RWPE1 (cell line): Measurements from ENCODE around the gene FLNC.

Experiments
- CTCF ChIA-PET: fragments of 350-600 bp; sonication (Branson Sonifier 250); formaldehyde crosslinking; extraction: SDS; loops from one replicate; lab custom pipeline; 2021; lab: Yijun Ruan, JAX
- POLR2A ChIA-PET: fragments of 400-600 bp; formaldehyde crosslinking; extraction: SDS; loops from one replicate; lab custom pipeline; 2020; ENCODE audit warnings: antibody characterized with exemption; ENCODE audit not compliant: low non-redundant PET; lab: Yijun Ruan, JAX
- DNase-seq: peaks from one replicate; pipeline ENCODE4 v3.0.0; 2012; ENCODE audit warnings: low spot score
- H3K27ac ChIP-seq: fragments of 450-650 bp; 2 replicates; pipeline ENCODE4 v1.5.1; 2017
- TF ChIP-seq, protein P1 (sequence below): fragments of 450-650 bp; conservative IDR thresholded peaks from 2 replicates; pipeline ENCODE4 v1.5.1; 2017; ENCODE audit warnings: low read depth, mild to moderate bottlenecking

Gene FLNC

DNA sequence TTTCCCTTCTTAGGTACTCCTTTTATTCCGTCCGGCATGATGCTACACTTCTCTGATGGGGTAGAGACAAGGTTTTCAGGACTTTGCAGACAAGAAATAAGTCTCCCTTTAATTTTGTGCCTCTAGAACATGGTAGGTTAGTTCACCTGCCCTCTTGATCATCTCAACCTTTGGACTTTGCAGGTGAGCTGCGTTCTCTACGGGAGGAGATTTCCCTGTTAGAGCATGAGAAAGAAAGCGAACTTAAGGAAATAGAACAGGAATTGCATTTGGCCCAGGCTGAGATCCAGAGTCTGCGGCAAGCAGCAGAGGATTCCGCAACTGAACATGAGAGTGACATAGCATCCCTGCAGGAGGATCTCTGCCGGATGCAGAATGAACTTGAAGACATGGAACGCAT is 29.2 kb upstream of the FLNC start:
- H3K27ac ChIP-seq = no peak overlapping the region
- no peak for DNase-seq
- POLR2A ChIA-PET = no interaction called here
- TF ChIP-seq, protein P1, sequence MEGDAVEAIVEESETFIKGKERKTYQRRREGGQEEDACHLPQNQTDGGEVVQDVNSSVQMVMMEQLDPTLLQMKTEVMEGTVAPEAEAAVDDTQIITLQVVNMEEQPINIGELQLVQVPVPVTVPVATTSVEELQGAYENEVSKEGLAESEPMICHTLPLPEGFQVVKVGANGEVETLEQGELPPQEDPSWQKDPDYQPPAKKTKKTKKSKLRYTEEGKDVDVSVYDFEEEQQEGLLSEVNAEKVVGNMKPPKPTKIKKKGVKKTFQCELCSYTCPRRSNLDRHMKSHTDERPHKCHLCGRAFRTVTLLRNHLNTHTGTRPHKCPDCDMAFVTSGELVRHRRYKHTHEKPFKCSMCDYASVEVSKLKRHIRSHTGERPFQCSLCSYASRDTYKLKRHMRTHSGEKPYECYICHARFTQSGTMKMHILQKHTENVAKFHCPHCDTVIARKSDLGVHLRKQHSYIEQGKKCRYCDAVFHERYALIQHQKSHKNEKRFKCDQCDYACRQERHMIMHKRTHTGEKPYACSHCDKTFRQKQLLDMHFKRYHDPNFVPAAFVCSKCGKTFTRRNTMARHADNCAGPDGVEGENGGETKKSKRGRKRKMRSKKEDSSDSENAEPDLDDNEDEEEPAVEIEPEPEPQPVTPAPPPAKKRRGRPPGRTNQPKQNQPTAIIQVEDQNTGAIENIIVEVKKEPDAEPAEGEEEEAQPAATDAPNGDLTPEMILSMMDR = no peak
- CTCF ChIA-PET = no interaction called here

DNA sequence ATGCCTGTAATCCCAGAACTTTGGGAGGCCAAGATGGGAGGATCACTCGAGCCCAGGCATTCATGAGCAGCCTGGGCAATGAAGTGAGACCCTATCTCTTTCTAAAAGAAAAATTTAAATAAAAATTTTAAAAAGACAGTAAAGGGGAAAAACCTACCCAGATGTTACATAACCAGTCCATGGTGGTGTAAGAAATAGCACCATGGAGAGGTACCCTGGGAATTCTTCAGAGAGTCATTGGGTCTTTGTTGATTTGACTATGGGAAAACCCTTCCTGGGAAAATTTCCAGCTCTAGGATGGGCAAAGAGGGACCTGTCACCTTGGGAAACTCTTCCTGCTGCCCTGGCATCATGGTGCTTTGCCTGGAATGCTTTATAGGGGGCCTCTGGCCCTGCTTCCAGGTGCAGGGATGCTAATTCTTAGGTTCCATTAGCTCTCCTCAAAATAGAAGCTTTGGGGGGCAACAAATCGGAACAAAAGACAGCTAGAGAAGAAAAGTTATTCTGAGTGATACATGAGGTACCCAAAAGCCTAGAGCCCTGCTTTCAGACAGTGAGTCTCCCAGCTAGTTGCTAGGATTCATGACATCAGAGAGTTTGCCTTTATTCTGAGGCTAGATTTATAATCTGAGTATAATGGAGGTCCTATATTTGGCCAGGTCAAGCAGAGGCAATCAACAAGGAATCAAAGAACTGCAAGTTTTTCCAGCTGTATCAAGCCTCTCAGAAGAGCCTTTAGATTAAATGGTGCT is 28.4 kb upstream of the FLNC start:
- H3K27ac ChIP-seq = no peak overlapping the region
- no peak for DNase-seq
- ChIA-PET POLR2A (no interaction called here), CTCF (no interaction called here)
- TF ChIP-seq, protein P1 = no peak

GRCh38 chr7:128804484-128804883 is 25.7 kb upstream of the FLNC start:
- ChIA-PET CTCF (no interaction called here), POLR2A (no interaction called here)
- DNase-seq = no peak
- H3K27ac ChIP-seq = no peak overlapping the region
- TF ChIP-seq, protein P1 = no peak

- no peak for DNase-seq
- H3K27ac ChIP-seq = no peak overlapping the region
- TF ChIP-seq, protein P1 = no peak
- ChIA-PET POLR2A (no interaction called here), CTCF (no interaction called here)
Observed at GRCh38 chr7:128805225-128805624, 25.0 kb upstream of the FLNC start.

- CTCF ChIA-PET = no interaction called here
- no peak for DNase-seq
- H3K27ac ChIP-seq = no peak overlapping the region
- POLR2A ChIA-PET = no interaction called here
- TF ChIP-seq, protein P1 = no peak
Observed at GRCh38 chr7:128807191-128807590, 23.0 kb upstream of the FLNC start.

- TF ChIP-seq, protein P1 = no peak
- no peak overlapping the region for H3K27ac ChIP-seq
- ChIA-PET CTCF (no interaction called here), POLR2A (no interaction called here)
- no peak for DNase-seq
Observed at GRCh38 chr7:128809363-128809762, 20.8 kb upstream of the FLNC start.
